Heart left ventricle (tissue), 16 donors: Measurements from ENCODE around the gene NKX3-2. TPM values are rescaled to one million over a fixed set of nuclear protein-coding genes. Genes with fewer than 3 reads are reported as not detected.
A peak's percentile ranks its signal among the peaks of the same experiment; 100 is the strongest.

Source experiments
- ATAC-seq, 4 donors: fragments of 200-7000 bp; cut with Tn5 transposase; one replicate each; pipeline ENCODE4 v1.9.1; 2020 to 2022; ENCODE audit warnings: moderate library complexity in 4 of 4, mild to moderate bottlenecking in 3 of 4, moderate number of reproducible peaks in 1 of 4
- DNase-seq, 5 donors: peaks; one replicate each; pipeline ENCODE4 v3.0.0-alpha.2; 2020
- H3K27ac ChIP-seq, 12 donors: fragments of 200-600 bp; sonication (generic) in 4 of 12; one replicate each; pipeline versions ENCODE4 v1.5.0 to v1.8.0; 2016 to 2022; ENCODE audit warnings: mild to moderate bottlenecking in 2 of 12
- H3K27me3 ChIP-seq, 9 donors: fragments of 200-600 bp; sonication (generic) in 2 of 9; one replicate each; pipeline versions ENCODE4 v1.5.1 to v1.8.0; 2016 to 2022; ENCODE audit warnings: mild to moderate bottlenecking in 3 of 9
- H3K36me3 ChIP-seq, 9 donors: fragments of 200-600 bp; sonication (generic) in 2 of 9; one replicate each; pipeline versions ENCODE4 v1.5.0 to v1.8.0; 2018 to 2022; ENCODE audit warnings: mild to moderate bottlenecking in 2 of 9
- H3K4me1 ChIP-seq, 12 donors: fragments of 200-600 bp; sonication (generic) in 4 of 12; one replicate each; pipeline versions ENCODE4 v1.5.0 to v1.8.0; 2016 to 2022; ENCODE audit warnings: mild to moderate bottlenecking in 3 of 12
- H3K4me3 ChIP-seq, 12 donors: fragments of 200-600 bp; sonication (generic) in 4 of 12; one replicate each; pipeline versions ENCODE4 v1.5.0 to v1.8.0; 2017 to 2022; ENCODE audit warnings: mild to moderate bottlenecking in 9 of 12, moderate library complexity in 4 of 12
- H3K9me3 ChIP-seq, 12 donors: fragments of 200-600 bp; sonication (generic) in 4 of 12; one replicate each; pipeline versions ENCODE4 v1.5.0 to v1.8.0; 2016 to 2022; ENCODE audit warnings: mild to moderate bottlenecking in 1 of 12
- POLR2A ChIP-seq, 2 donors: fragments of 450-650 bp; IDR thresholded peaks; one replicate each; pipeline ENCODE4 v1.6.1; 2017; ENCODE audit warnings: antibody characterized with exemption in 2 of 2, mild to moderate bottlenecking in 2 of 2, moderate library complexity in 2 of 2
- WGBS, 4 donors: extraction: QIAGEN DNeasy Blood & Tissue Kit in 2 of 4; methylation state at CpG; one replicate each; pipeline versions ENCODE4 v1.1.5 to v1.1.7; 2013 to 2018; 5-methylcytosine and 5-hydroxymethylcytosine counted together
- intact Hi-C, 10 donors: fragments of 100-400 bp; cut with DNase I; formaldehyde crosslinking; loops; one replicate each; pipeline versions ENCODE4 v1.11.1 to v1.14.2; 2022
- polyA plus RNA-seq, 2 donors: library from polyadenylated mRNA; stranded (reverse); fragments of 200-250 nt; gene quantifications; one replicate each; pipeline ENCODE4 v1.2.3, GENCODE V29; 2013
- total RNA-seq, 9 donors: library from RNA; depleted of rRNA in 2 of 9; stranded (reverse); fragments of >200 nt in 2 of 9; fragmentation: NEBNext Ultra II Directional in 3 of 9; extraction: Animal tissue kit (Norgen Biotek cat#: 25700) in 3 of 9; gene quantifications; one replicate each; pipeline versions ENCODE4 v1.1.0 to v1.2.4, GENCODE V29; 2016 to 2023
- TF ChIP-seq, protein P1 (sequence below), 12 donors: fragments of 200-600 bp; sonication (generic) in 4 of 12; IDR thresholded peaks; one replicate each; pipeline versions ENCODE4 v1.5.0 to v1.8.0; 2018 to 2022; ENCODE audit warnings: antibody characterized with exemption in 12 of 12, mild to moderate bottlenecking in 5 of 12
- donor health status: ischemic (EF 13 %, LVEDD 7.1; RV severe dilation, severe dysfunction).
- donor health status: healthy with polysubstance abuse.
- donor health status: DM: no; HTN: yes; CAD: no.
- donor health status: DM: no; HTN: no; CAD: no.
- donor health status: ischemic (EF 25% LVEDD 6.9; RV normal size, moderate dysfunction).
- donor health status: ischemic (EF 25% LVEDD 5.7; RV mildly dilated, moderate dysfunction).
- donor health status: healthy.
- donor health status: DM: yes; HTN: yes; CAD: no.
- donor health status: ischemic (EF 35%, LVEDD 5.7; RV mildly dilated, moderate dysfunction).
- donor health status: nonischemic (EF 11% LVEDD 7.7; RV severe dilation, severe dysfunction).
- donor health status: DM: yes; HTN: yes; CAD: no.
- donor health status: PGD.
- donor health status: ischemic (EF 29% LVEDD 5.4; RV normal size, mild dysfunction).
- donor health status: nonischemic (EF 23%, LVEDD 6.1; RV moderate dilation, normal function).

The NKX3-2 gene
- total and polyA plus RNA-seq, 11 donors: 0.11 to 0.25 (median 0.16) TPM; not detected in 8

DNA sequence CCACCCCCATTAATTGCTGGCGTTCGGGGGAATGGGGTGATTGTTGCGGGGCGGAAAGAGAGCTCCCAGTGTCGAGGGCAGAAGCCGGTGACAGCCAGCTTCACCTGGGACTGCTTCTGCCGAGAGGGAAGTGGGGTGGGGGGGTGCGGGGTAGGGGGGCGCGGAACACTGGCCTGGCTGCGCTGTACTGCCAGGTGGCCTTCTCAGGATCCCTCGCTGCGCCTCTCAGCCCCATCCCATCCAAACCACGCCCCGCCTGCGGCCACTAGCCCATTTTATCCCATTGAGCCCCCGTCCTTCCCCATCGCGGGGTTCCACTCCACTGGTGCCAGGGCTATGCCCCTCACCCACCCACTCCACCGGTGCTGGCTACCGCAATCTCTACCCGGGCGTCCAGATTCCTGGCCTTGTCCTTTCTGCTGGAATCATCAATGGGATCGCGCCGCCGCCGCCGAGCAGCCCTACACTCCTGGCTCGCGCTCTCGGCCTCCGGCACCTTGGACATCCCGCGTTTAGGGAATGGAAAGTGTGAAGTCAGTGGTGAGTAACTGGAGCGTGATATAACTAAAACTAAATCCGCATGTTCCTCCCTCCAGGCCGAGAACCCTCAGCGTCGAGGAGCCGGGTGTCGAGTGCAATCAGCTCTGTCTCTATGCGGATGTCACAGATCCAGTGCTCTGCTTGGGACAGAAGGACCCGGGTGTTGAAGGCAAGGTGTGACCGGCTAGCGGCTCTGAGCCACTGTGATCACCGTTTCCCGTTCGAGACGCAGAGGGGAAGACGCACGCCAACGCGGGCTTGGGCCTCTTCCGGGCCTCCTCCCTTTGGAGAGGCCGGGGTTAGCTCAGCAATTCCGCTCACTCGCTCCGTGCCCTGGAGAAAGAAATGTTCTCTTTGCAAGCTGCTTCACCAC lies 20.5 kb downstream of the NKX3-2 start:
- Histone ChIP-seq H3K36me3 (no peaks in the 10 kb centered on the region), H3K27ac (no peak overlapping the region), H3K4me3 (no peak overlapping the region), H3K27me3 (peaks cover 55 to 100% (median 91%) of the 10 kb centered on the region in 9 donors), H3K9me3 (peaks cover 0 to 18% (median 10%) of the 10 kb centered on the region in 12 donors), H3K4me1 (peaks cover 0 to 25% (median 7%) of the 10 kb centered on the region in 12 donors)
- DNase-seq: no peak
- intact Hi-C loops: no loop called here
- WGBS, 4 donors: 9 to 11% (median 10%) methylated on average over 52 to 59 of the region's 59 CpGs
- TF ChIP-seq, protein P1, sequence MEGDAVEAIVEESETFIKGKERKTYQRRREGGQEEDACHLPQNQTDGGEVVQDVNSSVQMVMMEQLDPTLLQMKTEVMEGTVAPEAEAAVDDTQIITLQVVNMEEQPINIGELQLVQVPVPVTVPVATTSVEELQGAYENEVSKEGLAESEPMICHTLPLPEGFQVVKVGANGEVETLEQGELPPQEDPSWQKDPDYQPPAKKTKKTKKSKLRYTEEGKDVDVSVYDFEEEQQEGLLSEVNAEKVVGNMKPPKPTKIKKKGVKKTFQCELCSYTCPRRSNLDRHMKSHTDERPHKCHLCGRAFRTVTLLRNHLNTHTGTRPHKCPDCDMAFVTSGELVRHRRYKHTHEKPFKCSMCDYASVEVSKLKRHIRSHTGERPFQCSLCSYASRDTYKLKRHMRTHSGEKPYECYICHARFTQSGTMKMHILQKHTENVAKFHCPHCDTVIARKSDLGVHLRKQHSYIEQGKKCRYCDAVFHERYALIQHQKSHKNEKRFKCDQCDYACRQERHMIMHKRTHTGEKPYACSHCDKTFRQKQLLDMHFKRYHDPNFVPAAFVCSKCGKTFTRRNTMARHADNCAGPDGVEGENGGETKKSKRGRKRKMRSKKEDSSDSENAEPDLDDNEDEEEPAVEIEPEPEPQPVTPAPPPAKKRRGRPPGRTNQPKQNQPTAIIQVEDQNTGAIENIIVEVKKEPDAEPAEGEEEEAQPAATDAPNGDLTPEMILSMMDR (IDR thresholded peaks at IDR 0.05): no peak
- TF ChIP-seq POLR2A (IDR thresholded peaks at IDR 0.05): no peak
- no peak for ATAC-seq

DNA sequence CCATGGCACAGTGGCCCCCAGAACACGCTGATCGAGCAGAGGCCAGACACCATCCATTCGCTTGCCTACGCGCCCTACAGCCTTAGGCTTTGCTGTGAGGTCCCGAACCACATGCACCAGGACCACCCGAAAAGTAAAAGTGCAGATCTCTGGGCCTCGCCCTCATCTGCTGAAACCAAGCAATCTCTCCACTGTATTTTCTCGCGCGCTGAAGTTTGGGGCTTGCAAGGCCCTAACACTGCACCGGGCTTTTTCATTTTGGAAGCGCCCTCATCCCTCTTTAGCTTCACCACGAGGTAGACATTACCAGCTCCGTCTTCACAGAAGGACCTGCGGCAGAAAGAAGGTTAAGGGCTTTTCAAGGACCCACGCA lies 21.2 kb downstream of the NKX3-2 start:
- ATAC-seq (no peak), DNase-seq (no peak)
- H3K4me3 ChIP-seq: peak overlapping the region in 1 of 12 donors; percentile 5
- TF ChIP-seq, protein P1 (IDR thresholded peaks at IDR 0.05): no peak
- no peak for TF ChIP-seq POLR2A (IDR thresholded peaks at IDR 0.05)
- peaks cover 0 to 22% (median 6%) of the 10 kb centered on the region in 12 donors for H3K4me1 ChIP-seq
- peaks cover 0 to 18% (median 10%) of the 10 kb centered on the region in 12 donors for H3K9me3 ChIP-seq
- H3K27me3 ChIP-seq: peaks cover 50 to 100% (median 89%) of the 10 kb centered on the region in 9 donors
- WGBS, 4 donors: 3 to 7% (median 7%) methylated on average over 15 to 17 of the region's 17 CpGs
- no peaks in the 10 kb centered on the region for H3K36me3 ChIP-seq
- intact Hi-C loops: no loop called here
- no peak overlapping the region for H3K27ac ChIP-seq

DNA sequence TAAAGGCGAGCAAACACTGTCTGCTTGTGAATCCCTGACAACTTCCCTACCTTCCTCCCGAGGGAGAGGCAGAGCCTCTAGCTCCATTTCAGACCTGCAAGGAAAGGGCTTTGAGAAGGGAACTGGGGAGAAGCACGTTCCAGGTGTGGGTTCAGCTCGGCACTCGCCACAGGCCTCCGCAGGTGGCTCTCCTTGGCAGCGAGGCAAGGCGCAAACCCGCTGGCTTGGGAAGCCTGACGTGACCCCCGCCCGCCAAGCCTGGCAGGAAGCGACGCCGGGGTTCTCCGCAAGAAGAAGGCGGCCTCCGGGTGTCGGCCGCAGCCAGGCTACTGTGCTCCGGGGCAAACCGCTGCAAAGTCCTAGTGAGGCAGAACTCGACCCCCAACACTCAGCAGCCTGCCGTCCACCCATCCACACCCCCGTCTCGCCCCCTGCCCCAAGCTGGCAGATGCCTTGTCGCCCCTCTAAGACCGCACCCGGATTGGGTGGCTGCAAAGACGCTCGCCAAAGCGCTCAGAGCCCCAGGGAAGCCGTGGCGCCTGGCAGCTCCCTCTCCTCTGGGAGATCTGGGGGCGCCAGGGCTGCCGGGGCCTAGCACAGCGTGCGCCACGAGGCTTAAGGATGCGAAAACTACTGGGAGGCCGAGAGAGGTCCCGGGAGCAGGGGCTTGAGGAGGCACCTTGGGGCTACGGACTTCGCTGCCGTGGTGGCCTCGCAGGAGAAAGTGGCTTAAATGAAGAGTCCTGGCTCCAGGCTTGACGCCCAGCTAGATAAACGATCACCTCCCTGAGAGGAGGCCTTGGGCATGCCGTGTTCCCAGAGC lies 21.8 kb downstream of the NKX3-2 start:
- peak overlapping the region in 2 of 12 donors; percentile 1 to 5 for H3K4me3 ChIP-seq
- intact Hi-C loops: no loop called here
- DNase-seq (no peak), ATAC-seq (peak in 1 of 4 donors; percentile 34)
- peaks cover 45 to 100% (median 89%) of the 10 kb centered on the region in 9 donors for H3K27me3 ChIP-seq
- 2 to 4% (median 3%) methylated on average over 31 to 49 of the region's 49 CpGs for WGBS, 4 donors
- H3K9me3 ChIP-seq: peaks cover 0 to 18% (median 10%) of the 10 kb centered on the region in 12 donors
- H3K27ac ChIP-seq: no peak overlapping the region
- no peaks in the 10 kb centered on the region for H3K36me3 ChIP-seq
- TF ChIP-seq POLR2A (IDR thresholded peaks at IDR 0.05): no peak
- TF ChIP-seq, protein P1 (IDR thresholded peaks at IDR 0.05): no peak
- peaks cover 0 to 16% (median 6%) of the 10 kb centered on the region in 12 donors for H3K4me1 ChIP-seq

GRCh38 chr4:13521047-13521446 lies 23.3 kb downstream of the NKX3-2 start:
- H3K4me1 ChIP-seq: peaks cover 0 to 15% (median 5%) of the 10 kb centered on the region in 12 donors
- no peak overlapping the region for H3K27ac ChIP-seq
- H3K27me3 ChIP-seq: peaks cover 35 to 99% (median 85%) of the 10 kb centered on the region in 9 donors
- peaks cover 0 to 18% (median 10%) of the 10 kb centered on the region in 12 donors for H3K9me3 ChIP-seq
- H3K4me3 ChIP-seq: no peak overlapping the region
- TF ChIP-seq, protein P1 (IDR thresholded peaks at IDR 0.05): no peak
- no peak for TF ChIP-seq POLR2A (IDR thresholded peaks at IDR 0.05)
- WGBS, 4 donors: 50 to 66% (median 57%) methylated on average over 2 of the region's 2 CpGs
- intact Hi-C loops: no loop called here
- DNase-seq (no peak), ATAC-seq (no peak)
- no peaks in the 10 kb centered on the region for H3K36me3 ChIP-seq
